ENCODE data around the gene SHC3.
A peak's percentile ranks its signal among the peaks of the same experiment; 100 is the strongest.

The SHC3 gene

GRCh38 chr9:89002987-89003386 lies 175.6 kb downstream of the SHC3 start:
- no peak overlapping the region for H3K4me3 ChIP-seq (ENCODE audit: control insufficient read depth, low read depth, low read length)
- TF ChIP-seq CTCF (conservative IDR thresholded peaks at IDR 0.05; ENCODE audit: control insufficient read depth, insufficient read depth, low read depth, low read length) = no peak
- DNase-seq (ENCODE audit: low read depth) = no peak

- TF ChIP-seq CTCF (conservative IDR thresholded peaks at IDR 0.05; ENCODE audit: control insufficient read depth, insufficient read depth, low read depth, low read length) = no peak
- DNase-seq (ENCODE audit: low read depth) = no peak
These were observed 176.6 kb downstream of the SHC3 start for GRCh38 chr9:89001917-89002540.

GRCh38 chr9:89000973-89001916 lies 177.4 kb downstream of the SHC3 start:
- DNase-seq (ENCODE audit: low read depth) = peak; percentile 83
- peak; percentile 61 for TF ChIP-seq CTCF (conservative IDR thresholded peaks at IDR 0.05; ENCODE audit: control insufficient read depth, insufficient read depth, low read depth, low read length)
- no peak overlapping the region for H3K4me3 ChIP-seq (ENCODE audit: control insufficient read depth, low read depth, low read length)

More at GRCh38 chr9:89001917-89002540, 176.6 kb downstream of the SHC3 start:
- no peak overlapping the region for H3K4me3 ChIP-seq (ENCODE audit: control insufficient read depth, low read depth, low read length)

GRCh38 chr9:89000371-89000781 lies 178.2 kb downstream of the SHC3 start:
- H3K4me3 ChIP-seq (ENCODE audit: control insufficient read depth, low read depth, low read length) = no peak overlapping the region
- no peak for TF ChIP-seq CTCF (conservative IDR thresholded peaks at IDR 0.05; ENCODE audit: control insufficient read depth, insufficient read depth, low read depth, low read length)
- no peak for DNase-seq (ENCODE audit: low read depth)

GRCh38 chr9:88998911-88999310 lies 179.7 kb downstream of the SHC3 start:
- peak; percentile 85 for DNase-seq (ENCODE audit: low read depth)
- H3K4me3 ChIP-seq (ENCODE audit: control insufficient read depth, low read depth, low read length) = no peak overlapping the region
- no peak for TF ChIP-seq CTCF (conservative IDR thresholded peaks at IDR 0.05; ENCODE audit: control insufficient read depth, insufficient read depth, low read depth, low read length)

GRCh38 chr9:88998503-88998902 lies 180.1 kb downstream of the SHC3 start:
- TF ChIP-seq CTCF (conservative IDR thresholded peaks at IDR 0.05; ENCODE audit: control insufficient read depth, insufficient read depth, low read depth, low read length) = no peak
- peak; percentile 48 for DNase-seq (ENCODE audit: low read depth)
- H3K4me3 ChIP-seq (ENCODE audit: control insufficient read depth, low read depth, low read length) = no peak overlapping the region

Data from fibroblast of mammary gland (primary cell).